Measurements from ENCODE around the gene TMPRSS5. TPM values are rescaled to one million over a fixed set of nuclear protein-coding genes. Genes with fewer than 3 reads are reported as not detected.

The TMPRSS5 gene
- total RNA-seq, 1 donor from 2014 or later, result 0.65 TPM

- DNase-seq (ENCODE audit: low spot score) (no peak), ATAC-seq (no peak)
Measured at GRCh38 chr11:113670149-113670830, 35.8 kb downstream of the TMPRSS5 start.

- ATAC-seq, result peak; percentile 17
- no peak for DNase-seq (ENCODE audit: low spot score)
Measured at GRCh38 chr11:113668255-113668654, 37.9 kb downstream of the TMPRSS5 start.

GRCh38 chr11:113667801-113668200 is 38.3 kb downstream of the TMPRSS5 start:
- DNase-seq (ENCODE audit: low spot score), result no peak
- no peak for ATAC-seq

GRCh38 chr11:113666584-113666983 is 39.5 kb downstream of the TMPRSS5 start:
- no peak for ATAC-seq

GRCh38 chr11:113664981-113665710 is 41.0 kb downstream of the TMPRSS5 start:
- ATAC-seq, result no peak
- no peak for DNase-seq (ENCODE audit: low spot score)

More at GRCh38 chr11:113666584-113666983, 39.5 kb downstream of the TMPRSS5 start:
- DNase-seq (ENCODE audit: low spot score), result no peak

- DNase-seq (ENCODE audit: low spot score) (no peak), ATAC-seq (no peak)
Measured at GRCh38 chr11:113664069-113664980, 41.8 kb downstream of the TMPRSS5 start.

- ATAC-seq, result no peak
- no peak for DNase-seq (ENCODE audit: low spot score)
Measured at GRCh38 chr11:113663567-113663966, 42.5 kb downstream of the TMPRSS5 start.

- ATAC-seq, result no peak
- DNase-seq (ENCODE audit: low spot score), result no peak
Measured at GRCh38 chr11:113655771-113656170, 50.3 kb downstream of the TMPRSS5 start.

- ATAC-seq, result no peak
- no peak for DNase-seq (ENCODE audit: low spot score)
Measured at GRCh38 chr11:113651023-113651422, 55.1 kb downstream of the TMPRSS5 start.

GRCh38 chr11:113649311-113649710 is 56.8 kb downstream of the TMPRSS5 start:
- DNase-seq (ENCODE audit: low spot score) (no peak), ATAC-seq (no peak)

- no peak for ATAC-seq
- DNase-seq (ENCODE audit: low spot score), result no peak
Measured at GRCh38 chr11:113647856-113648255, 58.3 kb downstream of the TMPRSS5 start.

- DNase-seq (ENCODE audit: low spot score) (no peak), ATAC-seq (no peak)
Measured at GRCh38 chr11:113647108-113647507, 59.0 kb downstream of the TMPRSS5 start.

- DNase-seq (ENCODE audit: low spot score) (no peak), ATAC-seq (no peak)
Measured at GRCh38 chr11:113645593-113646349, 60.3 kb downstream of the TMPRSS5 start.

- ATAC-seq (no peak), DNase-seq (ENCODE audit: low spot score) (no peak)
Measured at GRCh38 chr11:113644605-113645004, 61.5 kb downstream of the TMPRSS5 start.

GRCh38 chr11:113643701-113644100 is 62.4 kb downstream of the TMPRSS5 start:
- ATAC-seq, result no peak
- DNase-seq (ENCODE audit: low spot score), result no peak

- ATAC-seq, result no peak
- no peak for DNase-seq (ENCODE audit: low spot score)
Measured at GRCh38 chr11:113643006-113643585, 63.0 kb downstream of the TMPRSS5 start.

GRCh38 chr11:113642090-113642489 is 64.0 kb downstream of the TMPRSS5 start:
- DNase-seq (ENCODE audit: low spot score) (no peak), ATAC-seq (no peak)

- no peak for ATAC-seq
- no peak for DNase-seq (ENCODE audit: low spot score)
Measured at GRCh38 chr11:113638376-113638775, 67.7 kb downstream of the TMPRSS5 start.

- ATAC-seq, result no peak
- DNase-seq (ENCODE audit: low spot score), result no peak
Measured at GRCh38 chr11:113637636-113638035, 68.5 kb downstream of the TMPRSS5 start.
